GM18508 (cell line): ENCODE measurements around the gene DAB1.
"Not testable (repeated sequence)": the region's sequence is repeated elsewhere in the genome, so short reads cannot be mapped to it uniquely, and the experiment has no call there.

Experiments
- ATAC-seq: cut with Tn5 transposase; IDR thresholded peaks from one replicate; pipeline ENCODE4 v1.9.1; 2021; ENCODE audit warnings: moderate number of reproducible peaks; ENCODE audit not compliant: insufficient read depth, unreplicated experiment

Gene DAB1

DNA sequence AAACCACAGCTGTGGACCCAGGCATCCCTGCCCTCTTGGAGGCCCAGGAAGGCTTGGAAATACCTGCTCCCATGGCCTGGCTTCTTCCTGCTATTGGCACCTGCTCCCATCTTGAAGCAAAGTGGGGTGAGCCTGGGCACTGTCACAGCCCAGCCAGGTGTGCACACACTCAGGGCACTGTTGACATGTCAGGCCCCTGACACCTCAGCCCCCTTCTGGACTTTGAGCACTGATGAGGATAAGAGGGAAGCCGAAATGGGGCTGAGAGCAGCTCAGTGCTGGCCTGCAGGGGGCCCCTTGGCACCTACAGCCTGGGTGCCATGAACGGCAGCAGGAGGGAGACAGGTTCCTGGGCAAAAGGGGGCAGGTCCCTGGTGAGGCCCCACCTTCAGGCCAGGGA, 55.9 kb downstream of the DAB1 start:
- ATAC-seq: no peak

DNA sequence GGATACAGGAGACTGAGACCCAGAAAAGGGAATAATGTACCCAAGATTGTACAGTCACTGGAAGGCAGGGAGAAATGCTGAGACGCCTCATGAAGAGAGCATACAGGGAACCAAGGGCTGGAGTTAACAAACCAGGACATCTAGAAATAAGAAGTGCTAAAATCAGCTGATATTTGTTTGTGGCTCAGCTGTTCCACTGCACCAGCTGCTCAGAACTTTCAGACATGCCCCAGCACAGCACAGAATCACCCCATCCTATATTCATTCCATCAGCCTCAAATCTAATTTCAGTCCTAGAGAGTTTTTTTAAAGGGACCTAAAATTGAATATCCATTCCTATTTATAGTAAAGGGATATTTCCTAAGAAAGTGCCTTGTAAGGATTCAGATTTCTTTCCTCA, 60.2 kb downstream of the DAB1 start:
- no peak for ATAC-seq

DNA sequence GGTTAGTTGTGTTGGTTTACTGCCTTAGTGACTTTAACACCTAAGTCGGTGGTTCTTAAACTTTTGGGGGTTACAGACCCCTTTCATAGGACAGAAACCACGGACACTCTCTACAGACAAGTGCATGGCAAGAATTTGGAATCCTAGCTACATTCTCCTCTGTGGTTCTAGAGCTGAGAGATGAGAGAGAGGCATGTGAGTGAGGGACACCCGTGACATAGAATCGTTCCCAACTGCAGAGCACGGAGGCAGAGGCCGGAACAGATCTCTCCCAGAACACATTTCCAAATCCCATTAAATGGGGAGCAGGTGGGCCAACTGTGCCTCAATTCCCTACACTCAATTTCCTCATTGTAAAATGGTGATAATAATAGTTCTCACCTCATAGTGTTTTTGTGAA, 60.7 kb downstream of the DAB1 start:
- no peak for ATAC-seq

DNA sequence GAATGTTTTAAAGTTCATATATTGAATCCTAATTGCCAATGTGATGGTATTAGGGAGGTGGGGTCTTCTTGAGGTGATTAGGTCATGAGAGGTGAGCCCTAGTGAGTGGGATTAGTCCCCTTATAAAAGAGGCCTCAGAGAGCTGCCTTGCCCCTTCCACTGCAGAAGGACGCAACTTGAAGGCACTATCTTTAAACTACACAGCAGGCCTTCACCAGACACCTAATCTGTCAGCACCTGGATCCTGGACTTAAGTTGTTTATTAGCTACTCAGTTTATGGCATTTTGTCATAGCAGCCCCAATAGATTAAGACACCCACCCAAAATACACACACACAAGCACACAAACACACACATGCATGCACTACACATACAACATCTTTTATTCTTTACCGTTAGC, 61.4 kb downstream of the DAB1 start:
- no peak for ATAC-seq

DNA sequence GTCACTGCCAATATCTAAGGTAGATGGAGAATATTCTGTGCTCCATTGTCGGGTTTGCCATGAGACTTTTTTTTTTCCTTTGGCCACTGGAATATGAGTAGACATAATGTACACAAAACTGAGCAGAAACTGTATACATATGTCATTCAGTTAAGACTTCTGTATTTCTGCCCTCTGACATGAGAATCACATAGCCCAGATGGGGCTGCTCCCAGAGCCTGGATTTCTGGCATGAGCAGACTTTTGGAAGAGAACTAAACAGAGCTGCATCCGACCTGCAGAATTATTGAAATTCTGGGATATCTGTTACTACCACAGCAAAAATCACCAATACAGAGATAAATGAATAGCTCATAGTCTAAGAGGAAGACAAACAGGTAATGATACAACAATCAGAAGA, 62.3 kb downstream of the DAB1 start:
- ATAC-seq: no peak

DNA sequence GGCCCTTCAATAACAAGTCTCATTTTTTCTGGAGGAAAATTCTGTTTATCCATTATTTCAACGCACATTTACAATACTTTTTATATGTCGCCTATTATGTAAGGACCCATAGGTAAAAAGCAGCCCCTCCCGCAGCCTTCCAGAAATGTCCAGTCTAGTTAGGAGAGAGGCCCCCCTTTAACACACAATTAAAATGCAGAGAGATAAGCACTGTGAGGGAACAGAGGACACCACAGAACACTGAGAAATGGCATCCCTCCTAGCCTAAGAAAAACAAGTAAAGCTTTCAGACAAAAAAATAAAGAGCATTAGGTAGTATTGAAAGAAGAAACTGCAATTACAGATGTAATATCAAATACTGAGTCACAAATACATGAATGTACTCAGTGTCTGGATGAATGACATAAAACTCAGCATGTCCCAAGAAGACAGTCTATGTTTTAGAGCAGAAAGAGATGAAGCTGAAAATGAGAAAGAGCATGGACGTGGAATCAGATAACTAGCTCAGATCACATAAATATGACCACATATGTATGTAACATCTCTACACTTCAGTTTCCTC, 62.9 kb downstream of the DAB1 start:
- no peak for ATAC-seq

DNA sequence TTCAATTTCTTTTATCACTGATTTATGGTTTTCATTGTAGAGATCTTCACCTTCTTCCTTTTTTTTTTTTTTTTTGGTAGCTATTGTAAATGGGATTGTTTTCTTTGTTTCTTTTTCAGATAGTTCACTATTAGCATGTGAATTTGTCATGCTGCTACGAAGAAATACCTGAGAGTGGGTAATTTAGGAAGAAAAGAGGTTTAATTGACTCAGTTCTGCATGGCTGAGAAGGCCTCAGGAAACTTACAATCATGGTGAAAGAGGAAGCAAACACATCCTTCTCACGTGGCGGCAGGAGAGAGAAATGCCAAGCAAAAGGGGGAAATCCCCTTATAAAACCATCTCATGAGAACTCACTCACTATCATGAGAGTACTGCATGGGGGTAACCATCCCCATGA, 66.4 kb downstream of the DAB1 start:
- no peak for ATAC-seq

DNA sequence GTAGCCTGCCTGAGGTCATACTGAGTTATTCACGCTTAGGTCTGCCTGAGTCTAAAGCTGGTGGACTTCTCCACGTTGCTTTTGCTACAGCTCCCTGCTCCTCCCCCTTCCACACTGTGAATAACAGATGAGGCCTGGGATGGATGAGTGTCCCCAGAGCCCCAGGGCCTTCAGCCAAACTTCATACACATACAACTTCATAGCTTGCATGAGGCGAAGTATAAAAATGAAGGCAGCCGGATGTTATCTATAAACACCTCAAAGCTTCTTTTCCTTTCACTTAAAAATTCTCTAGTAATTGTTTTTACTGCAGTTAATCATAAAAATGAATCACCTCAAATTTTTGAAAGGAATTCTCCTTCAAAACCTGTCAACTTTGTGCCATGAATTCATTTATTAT, 70.2 kb downstream of the DAB1 start:
- ATAC-seq: no peak

DNA sequence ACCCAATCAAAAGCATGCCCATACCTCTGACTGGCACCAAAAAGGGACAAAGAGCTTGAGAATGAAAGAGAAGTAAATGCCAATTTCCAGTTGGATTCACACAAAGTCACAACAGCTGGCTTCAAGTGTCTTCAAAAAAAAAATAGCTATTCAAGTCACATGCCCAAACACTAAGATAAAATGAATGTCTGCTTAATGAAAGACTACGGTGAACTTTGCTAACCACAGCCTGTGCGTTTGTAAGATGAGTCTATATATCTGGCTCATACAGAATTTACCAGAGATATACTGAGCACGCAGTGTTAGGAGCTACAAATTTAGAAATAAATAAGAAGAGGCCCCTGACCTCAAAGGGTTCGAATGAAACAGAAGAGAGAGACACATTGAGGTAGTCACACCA, 73.2 kb downstream of the DAB1 start:
- ATAC-seq: no peak

DNA sequence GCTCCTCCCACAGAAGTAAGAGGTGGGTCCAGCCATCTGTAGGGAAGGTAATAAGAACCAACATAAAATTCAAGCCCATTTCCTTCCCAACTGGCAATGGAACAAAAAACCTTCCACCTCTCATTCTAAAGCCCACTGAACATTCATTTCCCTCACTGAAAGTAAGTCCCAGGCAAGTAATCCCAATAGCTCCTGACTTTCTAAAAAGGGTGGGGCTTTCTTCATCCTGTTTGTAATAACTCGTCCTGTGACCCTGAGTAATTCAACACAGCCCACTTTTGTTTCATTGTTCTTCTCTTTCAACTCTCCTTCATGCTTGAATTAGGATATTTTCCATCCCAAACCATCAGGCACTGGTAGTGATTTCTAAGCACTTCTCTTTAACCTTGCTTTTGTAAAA, 74.9 kb downstream of the DAB1 start:
- no peak for ATAC-seq

DNA sequence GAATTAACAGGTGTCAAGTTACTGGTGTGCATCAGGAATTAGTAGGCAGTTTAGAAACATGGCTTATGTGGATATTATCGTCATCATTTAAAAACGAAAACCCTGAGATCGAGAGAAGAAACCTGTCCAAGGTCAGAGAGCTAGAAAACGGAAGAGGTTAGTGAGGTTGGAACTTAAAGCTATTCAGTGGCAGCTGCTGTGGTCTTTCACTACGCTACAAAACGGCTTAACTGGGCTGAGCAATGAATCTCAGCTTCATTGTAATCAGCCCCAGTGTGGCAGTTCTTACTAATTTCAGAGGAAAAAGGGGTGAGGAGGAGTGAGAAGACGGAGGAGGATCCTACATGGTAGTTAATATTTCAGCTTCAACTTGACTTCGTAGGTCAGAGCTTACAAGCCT, 77.9 kb downstream of the DAB1 start:
- ATAC-seq: no peak

DNA sequence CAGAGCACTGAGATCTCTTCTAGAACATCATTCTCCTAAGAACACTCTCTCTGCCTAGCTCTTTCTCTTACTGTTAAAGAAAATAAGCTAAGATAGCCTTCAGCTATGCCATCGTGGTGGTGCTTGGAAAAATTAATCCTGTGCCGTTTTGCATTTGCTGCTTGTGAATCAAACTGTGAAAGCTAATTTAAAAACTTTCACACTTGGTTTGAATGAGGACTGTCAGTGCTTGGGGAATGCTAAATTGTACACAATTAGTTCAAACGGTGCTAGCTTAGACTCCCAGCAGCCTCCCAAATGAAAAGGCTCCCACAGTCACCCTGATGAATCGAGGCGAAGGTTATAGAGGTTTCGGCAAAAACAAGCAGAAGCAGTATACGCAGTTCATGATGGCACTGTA, 79.6 kb downstream of the DAB1 start:
- ATAC-seq: no peak

DNA sequence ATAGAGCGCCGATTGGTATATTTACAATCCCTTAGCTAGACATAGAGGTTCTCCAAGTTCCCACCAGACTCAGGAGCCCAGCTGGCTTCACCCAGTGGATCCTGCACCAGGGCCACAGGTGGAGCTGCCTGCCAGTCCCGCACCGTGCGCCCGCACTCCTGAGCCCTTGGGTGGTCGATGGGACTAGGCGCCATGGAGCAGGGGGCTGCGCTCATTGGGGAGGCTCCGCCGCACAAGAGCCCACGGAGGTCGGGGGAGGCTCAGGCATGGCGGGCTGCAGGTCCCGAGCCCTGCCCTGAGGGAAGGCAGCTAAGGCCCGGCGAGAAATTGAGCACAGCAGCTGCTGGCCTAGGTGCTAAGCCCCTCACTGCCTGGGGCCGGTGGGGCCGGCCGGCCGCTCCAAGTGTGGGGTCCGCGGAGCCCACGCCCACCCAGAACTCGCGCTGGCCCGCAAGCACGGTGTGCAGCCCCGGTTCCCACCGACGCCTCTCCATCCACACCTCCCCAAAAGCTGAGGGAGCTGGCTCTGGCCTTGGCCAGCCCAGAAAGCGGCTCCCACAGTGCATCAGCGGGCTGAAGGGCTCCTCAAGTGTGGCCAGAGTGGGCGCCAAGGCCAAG, 80.5 kb downstream of the DAB1 start:
- not testable (repeated sequence) for ATAC-seq

DNA sequence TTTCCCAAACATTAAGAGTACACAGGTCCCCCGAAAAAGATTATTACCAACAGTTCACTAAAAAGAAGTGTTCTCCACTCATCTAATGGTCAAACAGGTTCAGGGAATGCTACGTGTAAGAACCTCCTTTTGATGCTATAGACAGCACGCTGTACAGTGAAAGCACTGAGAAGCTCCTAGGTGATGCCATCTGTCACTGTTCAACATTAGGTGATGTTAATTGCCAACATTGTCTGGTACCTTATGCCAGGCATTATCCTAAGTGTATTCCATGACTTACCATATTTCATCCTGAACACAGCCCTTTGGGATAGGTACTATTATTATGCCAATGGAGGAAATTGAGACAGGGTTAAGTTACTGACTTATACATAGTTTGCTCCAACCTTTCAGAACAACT, 82.1 kb downstream of the DAB1 start:
- ATAC-seq: no peak

DNA sequence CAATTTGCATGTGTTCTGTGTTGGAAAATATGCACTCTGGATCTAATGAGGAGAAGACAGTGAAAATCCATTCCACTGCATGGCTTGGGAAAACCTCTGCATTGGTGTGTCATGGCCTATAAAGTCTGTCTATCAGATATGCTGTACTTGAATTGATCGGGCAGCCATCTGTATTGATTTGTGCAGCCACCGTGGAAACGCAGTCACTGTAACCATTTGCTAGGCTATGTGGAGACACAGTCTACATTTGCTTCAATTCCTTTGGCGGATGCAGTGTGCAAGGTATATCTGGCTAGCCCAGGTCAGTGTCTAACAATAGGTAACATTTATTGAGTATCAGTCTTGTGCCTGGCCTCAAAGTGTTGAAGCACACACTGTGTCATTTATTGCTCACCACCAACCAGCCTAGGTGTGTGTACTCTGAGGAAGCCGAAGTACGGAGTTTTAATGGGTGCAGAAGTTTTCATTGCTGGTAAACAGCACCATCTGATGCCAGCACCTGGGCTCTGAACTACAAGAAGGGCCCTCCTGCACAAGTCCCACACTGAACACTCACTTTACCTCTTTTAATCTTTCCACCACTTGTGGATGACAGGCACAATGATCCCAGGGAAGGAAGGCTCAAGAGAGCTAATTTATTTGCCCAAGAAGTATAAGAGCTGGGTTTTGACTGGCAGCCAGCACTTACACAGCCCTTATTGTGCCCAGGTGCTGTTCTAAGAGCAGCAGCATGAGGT, 83.4 kb downstream of the DAB1 start:
- no peak for ATAC-seq

DNA sequence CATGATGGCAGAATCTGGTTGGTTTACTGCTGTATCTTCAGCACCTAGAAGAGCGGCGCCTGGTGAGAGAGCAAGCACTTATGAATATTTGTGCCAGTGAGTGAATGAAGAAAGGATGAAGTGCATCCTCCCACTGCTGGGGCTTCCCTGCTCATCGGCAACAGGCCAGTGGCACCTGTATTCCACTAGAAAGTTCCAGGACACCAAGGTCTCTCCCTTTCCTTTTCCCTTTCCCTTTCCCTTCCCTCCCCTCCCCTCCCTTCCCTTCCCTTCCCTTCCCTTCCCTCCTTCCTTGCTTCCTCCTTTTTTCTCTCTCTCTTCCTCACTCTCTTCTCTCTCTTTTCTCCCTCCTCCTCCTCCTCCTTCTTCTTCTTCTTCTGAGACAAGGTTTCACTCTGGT, 86.2 kb downstream of the DAB1 start:
- no peak for ATAC-seq

DNA sequence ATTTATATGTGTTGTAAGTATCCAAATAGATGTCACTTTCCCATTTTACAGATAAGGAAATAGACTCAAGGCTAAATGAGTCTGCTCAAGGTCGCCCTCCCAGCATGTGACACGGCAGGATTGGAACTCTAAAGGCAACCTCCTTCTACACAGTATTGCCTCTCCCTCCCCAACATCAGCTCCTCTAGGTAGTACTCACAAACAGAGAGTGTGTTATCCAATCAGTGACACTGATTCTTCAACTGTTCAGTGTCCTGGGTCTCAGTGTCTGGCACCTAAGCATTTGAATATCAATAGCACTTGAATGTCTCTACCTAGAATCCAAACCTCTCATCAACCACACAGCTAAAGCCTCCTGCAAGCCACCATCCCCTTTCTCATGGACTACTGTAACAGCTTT, 87.1 kb downstream of the DAB1 start:
- ATAC-seq: no peak

DNA sequence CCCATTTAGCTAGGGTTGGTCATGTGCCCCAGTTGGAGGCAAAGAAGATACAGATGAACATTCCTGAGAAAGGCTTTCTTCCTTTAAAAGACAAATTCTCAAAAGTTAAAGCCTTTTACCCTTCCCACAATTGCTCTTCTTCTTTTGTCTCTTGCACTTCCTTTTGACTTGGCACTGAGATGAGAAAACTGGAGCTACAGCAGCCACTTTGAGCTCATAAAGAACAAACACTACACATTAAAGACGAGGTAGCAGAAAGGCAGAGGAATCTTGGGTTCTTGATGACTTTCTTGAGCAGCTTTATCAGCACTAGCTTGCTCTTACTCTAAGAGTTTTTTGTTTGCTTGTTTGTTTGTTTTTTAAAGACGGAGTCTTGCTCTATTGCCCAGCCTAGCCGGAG, 92.2 kb downstream of the DAB1 start:
- no peak for ATAC-seq

DNA sequence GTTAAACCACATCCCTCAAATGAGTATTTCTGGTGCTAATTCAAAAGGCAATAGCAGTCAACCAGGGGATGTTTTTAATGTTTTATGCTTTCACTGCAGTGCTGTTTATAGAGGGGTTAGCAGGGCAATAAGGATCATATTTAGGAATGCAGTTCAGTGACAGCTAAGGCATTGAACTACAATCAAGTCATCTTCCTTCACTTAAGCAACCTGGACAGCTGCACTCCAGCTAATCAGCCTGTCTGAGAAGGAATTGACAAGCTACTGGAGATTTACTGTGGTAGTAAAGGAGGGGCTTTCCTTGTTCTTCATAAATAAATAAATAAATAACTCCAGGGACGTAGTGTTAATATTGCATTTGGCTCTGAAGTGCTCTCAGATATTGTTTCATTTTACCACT, 93.9 kb downstream of the DAB1 start:
- ATAC-seq: no peak

DNA sequence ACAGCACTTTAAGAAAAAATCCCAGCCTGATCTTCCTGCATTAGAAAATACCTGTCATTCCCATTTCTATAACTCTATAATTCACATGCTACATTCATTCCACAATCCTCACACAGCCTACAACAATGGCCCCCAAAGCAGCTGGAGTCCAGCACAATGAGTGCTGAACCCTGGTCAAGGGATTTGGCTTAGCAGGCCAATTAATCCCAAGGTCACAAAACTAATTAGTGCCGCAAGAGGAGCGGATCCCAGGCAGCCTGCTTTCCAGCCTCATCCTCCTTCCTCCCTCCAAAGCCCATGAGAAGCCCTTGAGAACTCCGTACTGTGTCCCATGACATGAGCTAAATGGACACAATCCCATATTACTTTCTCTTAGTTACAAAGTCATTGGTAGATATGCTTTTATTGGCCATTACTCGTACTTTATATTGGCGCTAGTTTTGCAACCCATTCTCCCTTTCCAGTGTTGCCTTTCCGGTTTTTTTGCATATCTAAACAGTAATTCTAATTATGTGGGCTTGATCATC, 94.8 kb downstream of the DAB1 start:
- ATAC-seq: no peak

DNA sequence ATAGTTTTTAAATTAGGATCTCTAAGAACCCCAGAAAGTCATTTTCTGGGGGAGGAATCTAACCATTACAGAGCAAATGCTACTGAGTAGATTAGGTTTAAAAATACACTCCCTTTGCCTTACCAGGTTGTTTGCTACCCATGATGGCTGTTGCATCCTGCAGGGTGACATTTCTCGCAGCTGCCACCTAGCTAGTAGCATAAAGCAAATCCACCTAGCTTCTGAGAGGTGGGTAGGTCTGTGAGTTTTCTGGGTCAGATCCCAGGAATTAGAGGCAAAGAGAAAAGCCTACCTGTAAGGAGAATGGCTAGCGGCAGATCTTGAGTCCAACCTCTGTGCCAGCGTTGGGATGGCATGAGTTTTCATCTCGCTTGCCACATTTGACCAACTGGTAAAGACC, 95.9 kb downstream of the DAB1 start:
- no peak for ATAC-seq

DNA sequence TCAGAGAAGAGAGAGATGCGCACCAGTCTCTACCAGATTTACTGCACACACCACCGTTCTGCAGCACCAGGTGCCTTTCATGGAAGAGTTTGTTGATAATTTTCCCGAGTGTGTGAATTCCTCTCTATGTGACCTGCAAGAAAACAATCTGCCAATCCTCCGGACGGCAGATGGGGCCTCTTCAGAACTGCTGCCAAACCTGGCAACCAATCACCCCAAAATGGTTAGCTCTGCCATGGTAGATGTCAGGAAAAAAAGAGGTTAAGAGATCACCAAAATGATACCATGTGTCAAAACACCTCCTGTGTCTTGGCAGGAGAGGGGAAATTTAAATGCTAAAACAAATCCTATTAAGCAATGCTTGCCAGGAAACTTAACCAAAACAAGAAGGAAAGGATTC, 96.5 kb downstream of the DAB1 start:
- no peak for ATAC-seq
